HCT116 (cell line): ENCODE data around the gene TUT7. TPM values are rescaled to one million over a fixed set of nuclear protein-coding genes. Genes with fewer than 3 reads are reported as not detected.

Source experiments
- ATAC-seq: fragments of 200-7000 bp; cut with Tn5 transposase; 2 replicates; pipeline ENCODE4 v1.9.1; 2020; ENCODE audit warnings: mild to moderate bottlenecking, moderate library complexity
- BruUV-seq: library from RNA; stranded (reverse); fragments of 400-500 nt; replicated peaks from 2 replicates; lab custom pipeline; 2021; lab: Mats Ljungman, UMichigan
- CTCF ChIA-PET: fragments of 300-600 bp; sonication (Branson Sonifier 250); formaldehyde crosslinking; loops from one replicate; lab custom pipeline; 2021; ENCODE audit warnings: antibody characterized with exemption; lab: Charles Lee
- POLR2A ChIA-PET: fragments of 300-600, 350-600 bp; sonication (Branson Sonifier 250); formaldehyde crosslinking; loops from one replicate; lab custom pipeline; 2021; ENCODE audit warnings: antibody characterized with exemption; lab: Charles Lee
- RAD21 ChIA-PET, 2 experiments: fragments of 300-600 bp; sonication (Branson Sonifier 250); formaldehyde crosslinking; loops; one replicate each; lab custom pipeline; 2023; ENCODE audit warnings: low total read pairs in 2 of 2; ENCODE audit not compliant: uncharacterized antibody in 2 of 2, unreplicated experiment in 2 of 2, low non-redundant PET in 1 of 2; lab: Charles Lee
- DNase-seq: peaks from one replicate; pipeline ENCODE4 v3.0.0-alpha.2; 2010; ENCODE audit warnings: low read depth, low spot score
- H2AFZ ChIP-seq: fragments of 200-600 bp; shearing (Covaris generic), sonication (generic); 2 replicates; pipeline ENCODE4 v1.6.1; 2017; ENCODE audit warnings: low read depth, mixed run types, mixed read lengths, antibody characterized with exemption, low read length; ENCODE audit not compliant: poor library complexity, severe bottlenecking
- H3K27ac ChIP-seq: 2 replicates; pipeline ENCODE4 v1.5.1; 2012; ENCODE audit warnings: low read depth, low read length
- H3K27me3 ChIP-seq: fragments of 200-600 bp; sonication (generic); 2 replicates; pipeline ENCODE4 v1.6.1; 2016; ENCODE audit warnings: mixed run types, low read length, mixed read lengths; ENCODE audit not compliant: insufficient read depth
- H3K36me3 ChIP-seq, 2 experiments: fragments of 200-500 bp in 1 of 2; fragments of 200-600 bp in 1 of 2; sonication (Bioruptor generic) in 1 of 2; sonication (generic) in 1 of 2; 2 replicates each; pipeline versions ENCODE4 v1.5.1 to v1.6.1; 2014 to 2016; ENCODE audit warnings: low read length in 2 of 2, inconsistent platforms in 1 of 2, mixed read lengths in 1 of 2, mixed run types in 1 of 2; ENCODE audit not compliant: insufficient read depth in 2 of 2, control insufficient read depth in 1 of 2
- H3K4me1 ChIP-seq, 2 experiments: fragments of 200-600 bp in 1 of 2; sonication (generic) in 1 of 2; 2 replicates each; pipeline versions ENCODE4 v1.5.1 to v1.6.1; 2012 to 2017; ENCODE audit warnings: low read length in 2 of 2, inconsistent platforms in 1 of 2, mild to moderate bottlenecking in 1 of 2, mixed read lengths in 1 of 2, mixed run types in 1 of 2, moderate library complexity in 1 of 2; ENCODE audit not compliant: insufficient read depth in 2 of 2, control insufficient read depth in 1 of 2
- H3K4me2 ChIP-seq: fragments of 200-600 bp; sonication (generic); 2 replicates; pipeline ENCODE4 v1.6.1; 2017; ENCODE audit warnings: mixed run types, low read length, mixed read lengths
- H3K4me3 ChIP-seq, 2 experiments: fragments of 200-600 bp in 1 of 2; sonication (generic) in 1 of 2; replicated peaks in 1 of 2; 2 replicates each; pipeline ENCODE4 v1.5.1; 2011 to 2016; ENCODE audit warnings: low read length in 2 of 2, control low read depth in 1 of 2, low read depth in 1 of 2, mild to moderate bottlenecking in 1 of 2, mixed read lengths in 1 of 2, mixed run types in 1 of 2
- H3K79me2 ChIP-seq: fragments of 200-600 bp; sonication (generic); 2 replicates; pipeline ENCODE4 v1.6.1; 2017; ENCODE audit warnings: mild to moderate bottlenecking, mixed run types, low read length, moderate library complexity, mixed read lengths; ENCODE audit not compliant: insufficient read depth
- H3K9ac ChIP-seq: fragments of 200-600 bp; sonication (generic); 2 replicates; pipeline ENCODE4 v1.6.1; 2016; ENCODE audit warnings: low read length, mixed read lengths
- H3K9me2 ChIP-seq: fragments of 200-600 bp; sonication (generic), shearing (Covaris generic); 2 replicates; pipeline ENCODE4 v1.6.1; 2017; ENCODE audit warnings: mixed run types, mild to moderate bottlenecking, moderate library complexity; ENCODE audit not compliant: insufficient read depth
- H3K9me3 ChIP-seq, 2 experiments: fragments of 200-500 bp in 1 of 2; fragments of 200-600 bp in 1 of 2; sonication (Bioruptor generic) in 1 of 2; sonication (generic) in 1 of 2; 2 replicates each; pipeline ENCODE4 v1.6.1; 2014 to 2017; ENCODE audit warnings: low read length in 2 of 2, mixed read lengths in 2 of 2, inconsistent platforms in 1 of 2, low read depth in 1 of 2, mild to moderate bottlenecking in 1 of 2, mixed run types in 1 of 2, moderate library complexity in 1 of 2; ENCODE audit not compliant: control insufficient read depth in 1 of 2, insufficient read depth in 1 of 2
- H4K20me1 ChIP-seq: fragments of 200-600 bp; sonication (generic), shearing (Covaris generic); 2 replicates; pipeline ENCODE4 v1.6.1; 2017; ENCODE audit warnings: mixed run types, mild to moderate bottlenecking, moderate library complexity; ENCODE audit not compliant: insufficient read depth
- CBX3 ChIP-seq: IDR thresholded peaks from 2 replicates; pipeline ENCODE4 v1.6.1; 2012; ENCODE audit warnings: low read depth
- CEBPB ChIP-seq: IDR thresholded peaks from 2 replicates; pipeline ENCODE4 v1.6.1; 2012; ENCODE audit warnings: low read depth
- CTCF ChIP-seq, 3 experiments: fragments of 200-600 bp in 1 of 3; sonication (generic) in 1 of 3; IDR thresholded peaks in 2 of 3; conservative IDR thresholded peaks in 1 of 3; 2 replicates each; pipeline ENCODE4 v1.5.1; 2012 to 2017; ENCODE audit warnings: low read depth in 2 of 3, low read length in 2 of 3, antibody characterized with exemption in 1 of 3, borderline replicate concordance in 1 of 3, control low read depth in 1 of 3, mild to moderate bottlenecking in 1 of 3, mixed read lengths in 1 of 3, mixed run types in 1 of 3, moderate library complexity in 1 of 3; ENCODE audit not compliant: insufficient read depth in 1 of 3
- EGR1 ChIP-seq: IDR thresholded peaks from 2 replicates; pipeline ENCODE4 v1.6.1; 2012; ENCODE audit warnings: low read depth
- ELF1 ChIP-seq: IDR thresholded peaks from 2 replicates; pipeline ENCODE4 v1.6.1; 2012; ENCODE audit warnings: low read depth, borderline replicate concordance
- EZH2 ChIP-seq: fragments of 200-600 bp; sonication (generic); IDR thresholded peaks from 2 replicates; pipeline ENCODE4 v1.6.1; 2017; ENCODE audit warnings: antibody characterized with exemption, mixed run types
- EZH2phosphoT487 ChIP-seq: fragments of 200-600 bp; IDR thresholded peaks from 2 replicates; pipeline ENCODE4 v1.6.1; 2018; ENCODE audit warnings: antibody characterized with exemption, borderline replicate concordance
- FOSL1 ChIP-seq: IDR thresholded peaks from 2 replicates; pipeline ENCODE4 v1.6.1; 2012; ENCODE audit warnings: low read depth
- POLR2A ChIP-seq: IDR thresholded peaks from 2 replicates; pipeline ENCODE4 v1.7.0; 2011; ENCODE audit warnings: borderline replicate concordance; ENCODE audit not compliant: insufficient read depth, insufficient read length; ENCODE audit errors: extremely low read depth
- POLR2AphosphoS5 ChIP-seq: IDR thresholded peaks from 2 replicates; pipeline ENCODE4 v1.6.1; 2011; ENCODE audit warnings: mild to moderate bottlenecking, low read depth, low read length, moderate library complexity
- RAD21 ChIP-seq: IDR thresholded peaks from 2 replicates; pipeline ENCODE4 v1.6.1; 2012; ENCODE audit warnings: low read depth, mild to moderate bottlenecking
- REST ChIP-seq: IDR thresholded peaks from 2 replicates; pipeline ENCODE4 v1.6.1; 2012; ENCODE audit warnings: low read depth
- SRF ChIP-seq: IDR thresholded peaks from 2 replicates; pipeline ENCODE4 v1.6.1; 2012; ENCODE audit warnings: low read depth
- YY1 ChIP-seq: IDR thresholded peaks from 2 replicates; pipeline ENCODE4 v1.6.1; 2011; ENCODE audit warnings: low read length, low read depth, moderate library complexity, mild to moderate bottlenecking; ENCODE audit not compliant: insufficient replicate concordance; ENCODE audit errors: extremely low read depth
- ZFX ChIP-seq: fragments of 450-650 bp; IDR thresholded peaks from 2 replicates; pipeline ENCODE4 v1.6.1; 2017
- ZNF274 ChIP-seq: fragments of 200-500 bp; sonication (Bioruptor generic); IDR thresholded peaks from 2 replicates; pipeline ENCODE4 v1.6.1; 2014; ENCODE audit warnings: mild to moderate bottlenecking, low read depth, low read length, inconsistent platforms
- intact Hi-C: fragments of 100-400 bp; cut with micrococcal nuclease; formaldehyde crosslinking; loops from 2 replicates; pipeline ENCODE4 v1.10.0; 2022
- total RNA-seq: library from RNA; stranded (reverse); gene quantifications from one replicate; pipeline ENCODE4 v1.2.1, GENCODE V29; 2021; ENCODE audit not compliant: unreplicated experiment
- TF ChIP-seq, protein P1 (sequence below): IDR thresholded peaks from 2 replicates; pipeline ENCODE4 v1.6.1; 2012

The TUT7 gene
- total RNA-seq, 1 experiment from 2014 or later = 23.1 TPM

DNA sequence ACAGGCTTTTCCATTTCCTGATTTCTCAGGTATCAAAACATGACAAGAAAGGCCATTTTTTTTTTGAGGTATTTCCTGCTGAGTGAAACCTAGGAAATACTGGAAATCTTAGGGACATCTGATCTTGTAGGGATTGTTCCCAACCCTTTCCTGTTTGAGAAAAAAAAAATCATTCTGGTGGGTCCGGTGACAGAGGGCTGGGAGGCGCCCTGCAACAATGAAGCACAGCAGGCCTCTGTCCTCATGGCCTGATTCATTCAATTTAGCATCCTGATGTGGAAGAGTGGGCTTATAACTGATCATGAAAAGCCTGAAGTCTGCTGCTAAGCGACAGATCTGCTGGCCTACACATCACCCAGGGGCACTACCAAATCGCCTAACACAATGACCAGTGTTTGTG, 91.7 kb downstream of the TUT7 start (continued):
- TF ChIP-seq REST = no peak
- no peak for TF ChIP-seq EZH2phosphoT487
- TF ChIP-seq, protein P1, sequence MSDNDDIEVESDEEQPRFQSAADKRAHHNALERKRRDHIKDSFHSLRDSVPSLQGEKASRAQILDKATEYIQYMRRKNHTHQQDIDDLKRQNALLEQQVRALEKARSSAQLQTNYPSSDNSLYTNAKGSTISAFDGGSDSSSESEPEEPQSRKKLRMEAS = no peak

DNA sequence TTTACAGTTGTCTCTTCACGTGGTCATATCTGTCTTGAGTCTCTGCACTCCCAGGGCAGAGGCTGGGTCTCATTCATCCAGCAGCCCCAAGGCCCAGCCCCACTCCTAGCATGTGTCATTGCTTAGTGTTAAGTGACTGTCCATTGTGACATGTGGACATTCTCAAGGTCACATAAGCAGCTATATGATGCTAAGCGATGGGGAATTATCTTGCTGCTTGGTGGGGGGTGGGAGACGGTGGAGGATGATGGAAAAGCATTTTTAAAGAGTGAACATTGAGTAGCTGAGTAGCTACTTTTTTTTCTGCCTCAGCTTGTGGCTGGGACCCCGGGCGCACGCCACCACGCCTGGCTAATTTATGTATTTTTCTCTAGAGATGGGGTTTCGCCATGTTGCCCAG, 94.7 kb downstream of the TUT7 start, which contains the start of gene C9orf153:
Gene C9orf153, minus strand, starts transcription at position 101 of the 400 bp plus-strand sequence. CDS start 30,054 bp downstream, outside the sequence.
- RAD21 ChIA-PET = no interaction called here
- no peaks in the 10 kb centered on the region for H4K20me1 ChIP-seq
- DNase-seq (no peak), ATAC-seq (no peak)
- BruUV-seq = no TSS peak
- intact Hi-C loops = no loop called here
- peaks cover 2 to 6% of the 10 kb centered on the region in 2 experiments; a peak in 1 of 4 replicates for H3K36me3 ChIP-seq
- no peaks in the 10 kb centered on the region for H3K9me3 ChIP-seq
- no peak within 1 kb of the TSS for H3K27ac ChIP-seq
- no peaks in the 10 kb centered on the region for H3K4me1 ChIP-seq
- POLR2A ChIA-PET = no interaction called here
- no peak within 1 kb of the TSS for H3K4me3 ChIP-seq
- no peaks in the 10 kb centered on the region for H3K27me3 ChIP-seq
- no peaks in the 10 kb centered on the region for H3K9me2 ChIP-seq
- no peak within 1 kb of the TSS for H3K4me2 ChIP-seq
- no peak within 1 kb of the TSS for H3K9ac ChIP-seq
- peaks cover 4% of the 10 kb centered on the region; the same call in 1 of the 2 replicates for H3K79me2 ChIP-seq
- H2AFZ ChIP-seq = no peak within 1 kb of the TSS
- CTCF ChIA-PET = no interaction called here
- TF ChIP-seq ZFX (no peak), EZH2 (no peak), SRF (no peak), ELF1 (no peak), EZH2phosphoT487 (no peak), YY1 (no peak), POLR2AphosphoS5 (no peak), POLR2A (no peak), RAD21 (no peak), CTCF (IDR thresholded peaks at IDR 0.05 in 2 of 3, conservative IDR thresholded peaks at IDR 0.05 in 1 of 3; ENCODE audit: borderline replicate concordance in 1 of 3, insufficient read depth in 1 of 3, low read depth in 2 of 3, low read length in 2 of 3) (no peak), EGR1 (no peak), ZNF274 (no peak), REST (no peak), CBX3 (no peak), CEBPB (no peak), FOSL1 (no peak)
- TF ChIP-seq, protein P1 = no peak
